Common myeloid progenitor, CD34-positive (primary cell): ENCODE measurements around the gene DNASE1L2.

ENCODE experiments used
- CTCF ChIA-PET: fragments of 350-600 bp; sonication (Branson Sonifier 250); formaldehyde crosslinking; loops from one replicate; lab custom pipeline; 2021; ENCODE audit warnings: antibody characterized with exemption; lab: Charles Lee
- POLR2A ChIA-PET: fragments of 350-600 bp; sonication (Branson Sonifier 250); formaldehyde crosslinking; loops from one replicate; lab custom pipeline; 2021; ENCODE audit warnings: antibody characterized with exemption; lab: Charles Lee
- DNase-seq, 3 donors: peaks; one replicate each; pipeline versions ENCODE4 v3.0.0 to v3.0.0-alpha.2; 2013
- H3K27ac ChIP-seq, 2 experiments: 1 replicate in 1 of 2; 2 replicates in 1 of 2; pipeline ENCODE4 v1.7.0; 2013; ENCODE audit warnings: inconsistent platforms in 2 of 2, low read length in 2 of 2, mild to moderate bottlenecking in 2 of 2, low read depth in 1 of 2, moderate library complexity in 1 of 2; ENCODE audit not compliant: severe bottlenecking in 2 of 2, insufficient read depth in 1 of 2, poor library complexity in 1 of 2
- H3K27me3 ChIP-seq, 5 experiments: replicated peaks in 2 of 5; 1 replicate in 3 of 5; 2 replicates in 2 of 5; pipeline versions ENCODE4 v1.6.1 to v1.7.0; 2013; ENCODE audit warnings: low read length in 4 of 5, mild to moderate bottlenecking in 2 of 5, moderate library complexity in 2 of 5, inconsistent platforms in 1 of 5; ENCODE audit not compliant: insufficient read depth in 5 of 5, control insufficient read depth in 4 of 5
- H3K36me3 ChIP-seq, 4 experiments: 1 replicate in 2 of 4; 2 replicates in 2 of 4; pipeline versions ENCODE4 v1.6.1 to v1.7.0; 2013; ENCODE audit warnings: low read length in 3 of 4, control low read depth in 1 of 4, mild to moderate bottlenecking in 1 of 4; ENCODE audit not compliant: control insufficient read depth in 4 of 4, insufficient read depth in 4 of 4
- H3K4me1 ChIP-seq, 4 experiments: 1 replicate in 3 of 4; 2 replicates in 1 of 4; pipeline versions ENCODE4 v1.6.1 to v1.7.1; 2013; ENCODE audit warnings: low read length in 3 of 4, mild to moderate bottlenecking in 3 of 4, control low read depth in 1 of 4, inconsistent platforms in 1 of 4, moderate library complexity in 1 of 4; ENCODE audit not compliant: control insufficient read depth in 4 of 4, insufficient read depth in 4 of 4; ENCODE audit errors: control extremely low read depth in 1 of 4
- H3K4me3 ChIP-seq, 7 experiments: 1 replicate in 4 of 7; 2 replicates in 3 of 7; pipeline versions ENCODE4 v1.5.1 to v1.7.0; 2013; ENCODE audit warnings: mild to moderate bottlenecking in 7 of 7, low read length in 6 of 7, moderate library complexity in 6 of 7, inconsistent platforms in 2 of 7, low read depth in 2 of 7, control low read depth in 1 of 7; ENCODE audit not compliant: insufficient read depth in 4 of 7, control insufficient read depth in 1 of 7; ENCODE audit errors: extremely low read depth in 1 of 7
- H3K9me3 ChIP-seq, 5 experiments: 1 replicate in 4 of 5; 2 replicates in 1 of 5; pipeline versions ENCODE4 v1.6.1 to v1.7.1; 2013; ENCODE audit warnings: low read length in 4 of 5, mild to moderate bottlenecking in 2 of 5, inconsistent platforms in 1 of 5, low read depth in 1 of 5, moderate library complexity in 1 of 5; ENCODE audit not compliant: control insufficient read depth in 4 of 5, insufficient read depth in 2 of 5; ENCODE audit errors: control extremely low read depth in 1 of 5
- WGBS: methylation state at CpG from one replicate; pipeline ENCODE4 v1.1.5; 2013; ENCODE audit not compliant: insufficient coverage; 5-methylcytosine and 5-hydroxymethylcytosine counted together

Gene DNASE1L2

DNA sequence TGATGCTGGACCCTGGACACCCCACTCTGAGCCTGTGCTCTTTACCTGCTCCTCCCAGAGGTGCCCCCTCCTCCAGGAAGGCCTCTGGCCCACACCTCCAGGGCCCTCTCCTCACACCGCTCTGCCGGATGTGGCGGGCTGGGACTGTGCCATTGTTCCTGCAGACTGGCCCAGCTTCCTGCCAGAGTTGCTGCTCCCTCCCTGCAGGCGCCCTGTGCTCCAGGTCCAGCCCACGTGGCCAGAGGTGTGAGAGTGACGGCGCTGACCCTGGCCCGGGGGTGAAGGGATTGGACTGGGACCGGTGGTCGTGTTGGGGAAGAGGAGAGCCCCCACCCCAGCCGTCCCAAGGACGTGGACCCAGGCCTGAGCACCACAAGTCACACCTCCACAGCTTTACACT is 7.2 kb upstream of the DNASE1L2 start:
- H3K27ac ChIP-seq: no peak overlapping the region
- 100% methylated on average over 3 of the region's 12 CpGs for WGBS
- no peaks in the 10 kb centered on the region for H3K9me3 ChIP-seq
- ChIA-PET CTCF (interaction anchor here (1.7 kb wide), 1 partner anchor 22 kb away, joined by 3 read pairs; the partner anchor contains the start of gene ECI1), POLR2A (interaction anchor here (0.7 kb wide), 1 partner anchor 9 kb away, joined by 3 read pairs; no protein-coding TSS in a partner anchor)
- no peak for DNase-seq
- no peaks in the 10 kb centered on the region for H3K27me3 ChIP-seq
- peaks cover 0 to 15% (median 11%) of the 10 kb centered on the region in 4 experiments for H3K4me1 ChIP-seq
- peaks cover 8 to 75% (median 43%) of the 10 kb centered on the region in 4 experiments for H3K36me3 ChIP-seq
- no peak overlapping the region for H3K4me3 ChIP-seq

GRCh38 chr16:2229632-2230250 is 6.5 kb upstream of the DNASE1L2 start:
- no peak for DNase-seq
- Histone ChIP-seq H3K4me3 (no peak overlapping the region), H3K36me3 (peaks cover 9 to 81% (median 48%) of the 10 kb centered on the region in 4 experiments), H3K27me3 (peaks cover 0 to 3% (median 0%) of the 10 kb centered on the region in 5 experiments), H3K9me3 (no peaks in the 10 kb centered on the region), H3K4me1 (peaks cover 0 to 9% (median 4%) of the 10 kb centered on the region in 4 experiments), H3K27ac (no peak overlapping the region)
- ChIA-PET CTCF (interaction anchor here (1.7 kb wide), 1 partner anchor 22 kb away, joined by 3 read pairs; the partner anchor contains the start of gene ECI1), POLR2A (interaction anchor here (0.7 kb wide), 1 partner anchor 9 kb away, joined by 3 read pairs; no protein-coding TSS in a partner anchor)
- WGBS: 94% methylated on average over 20 of the region's 23 CpGs

DNA sequence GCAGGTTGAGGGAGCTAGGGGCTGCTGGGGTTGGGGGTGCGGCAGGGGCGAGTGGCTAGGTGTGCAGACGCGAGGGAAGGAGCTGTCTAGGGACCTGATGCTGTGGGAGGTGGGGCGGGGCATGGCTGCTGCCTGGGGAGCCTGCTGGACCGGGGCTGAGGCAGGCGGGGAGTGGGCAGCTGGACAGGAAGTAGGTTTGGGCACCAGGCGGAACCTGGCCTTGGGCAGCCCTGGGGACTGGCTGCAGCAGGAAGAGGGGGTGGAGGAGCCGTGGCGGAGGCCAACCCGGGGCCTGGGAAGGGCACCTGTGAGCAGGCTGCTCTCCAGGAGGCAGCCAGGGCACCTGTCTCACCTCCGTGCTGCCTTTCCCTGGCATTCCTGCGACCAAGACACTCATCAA is 5.9 kb upstream of the DNASE1L2 start:
- Histone ChIP-seq H3K4me1 (peaks cover 0 to 6% (median 0%) of the 10 kb centered on the region in 4 experiments), H3K36me3 (peaks cover 9 to 87% (median 51%) of the 10 kb centered on the region in 4 experiments), H3K27me3 (peaks cover 0 to 9% (median 0%) of the 10 kb centered on the region in 5 experiments), H3K4me3 (no peak overlapping the region), H3K9me3 (no peaks in the 10 kb centered on the region), H3K27ac (no peak overlapping the region)
- DNase-seq: no peak
- 94% methylated on average over 9 of the region's 13 CpGs for WGBS
- CTCF ChIA-PET: interaction anchor here (1.5 to 1.7 kb wide), 2 partner anchors 21 to 36 kb away, joined by 3 read pairs; partner anchors contain the start of gene ECI1
- POLR2A ChIA-PET: no interaction called here

DNA sequence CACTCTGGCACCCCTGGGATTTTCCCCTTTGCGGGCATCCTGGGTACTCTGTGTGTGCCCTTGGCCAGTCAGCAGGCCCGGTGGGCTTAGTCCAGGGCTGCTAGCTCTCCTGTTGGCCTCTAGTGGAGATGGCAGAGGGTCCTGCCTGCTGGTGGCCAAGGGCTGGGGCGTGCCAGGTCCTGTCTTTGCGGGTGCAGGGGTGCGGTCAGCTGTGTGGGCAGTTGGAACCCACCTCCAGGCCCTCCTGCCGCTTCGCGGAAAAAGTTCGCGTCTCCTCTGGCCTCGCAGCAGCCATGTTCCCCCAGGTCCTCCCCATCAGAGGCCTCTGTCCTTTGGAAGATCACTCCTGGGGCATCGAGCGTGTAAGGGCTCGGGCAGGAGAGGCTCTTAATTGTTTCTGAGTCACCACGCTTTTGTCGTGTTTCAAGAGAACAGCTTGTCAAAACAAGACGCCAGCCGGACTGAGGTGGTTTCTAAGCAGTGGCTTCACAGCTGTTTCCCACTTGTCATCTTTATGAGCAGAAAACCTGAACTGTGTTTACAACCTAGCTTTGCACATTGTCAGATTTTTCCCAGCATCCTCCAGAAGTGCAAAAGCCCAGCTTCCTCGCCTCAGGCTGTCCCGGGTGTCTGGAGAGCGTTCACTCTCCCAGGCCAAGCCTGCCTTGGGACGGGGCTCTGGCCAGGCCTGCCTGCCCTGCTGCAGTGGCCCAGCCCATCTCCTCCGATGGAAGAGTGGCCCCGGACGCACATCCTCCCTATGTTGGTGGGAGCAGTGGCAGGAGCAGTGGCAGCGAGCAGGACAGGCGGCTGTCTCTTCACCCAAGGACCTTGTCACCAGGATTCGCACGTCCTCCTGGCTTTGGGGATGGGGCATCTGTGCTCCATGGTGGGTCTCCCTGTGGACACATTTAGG is 5.0 kb upstream of the DNASE1L2 start:
- no peak overlapping the region for H3K4me3 ChIP-seq
- peaks cover 0 to 2% (median 1%) of the 10 kb centered on the region in 4 experiments for H3K4me1 ChIP-seq
- H3K27me3 ChIP-seq: peaks cover 0 to 17% (median 5%) of the 10 kb centered on the region in 5 experiments
- WGBS: 97% methylated on average over 29 of the region's 29 CpGs
- CTCF ChIA-PET: interaction anchor here (0.6 to 1.5 kb wide), 2 partner anchors 22 to 37 kb away, joined by 3 read pairs; no protein-coding TSS in a partner anchor
- no peak overlapping the region for H3K27ac ChIP-seq
- peaks cover 9 to 87% (median 54%) of the 10 kb centered on the region in 4 experiments for H3K36me3 ChIP-seq
- H3K9me3 ChIP-seq: no peaks in the 10 kb centered on the region
- no peak for DNase-seq
- POLR2A ChIA-PET: no interaction called here

GRCh38 chr16:2232094-2232990 is 3.9 kb upstream of the DNASE1L2 start:
- H3K9me3 ChIP-seq: no peaks in the 10 kb centered on the region
- CTCF ChIA-PET: interaction anchor here (0.9 kb wide), 1 partner anchor 11 kb away, joined by 3 read pairs; no protein-coding TSS in a partner anchor
- H3K27me3 ChIP-seq: peaks cover 0 to 28% (median 10%) of the 10 kb centered on the region in 5 experiments
- H3K4me3 ChIP-seq: no peak overlapping the region
- POLR2A ChIA-PET: no interaction called here
- no peak overlapping the region for H3K27ac ChIP-seq
- H3K4me1 ChIP-seq: peaks cover 0 to 12% (median 5%) of the 10 kb centered on the region in 4 experiments
- no peak for DNase-seq
- H3K36me3 ChIP-seq: peaks cover 9 to 80% (median 50%) of the 10 kb centered on the region in 4 experiments
- 96% methylated on average over 37 of the region's 41 CpGs for WGBS

DNA sequence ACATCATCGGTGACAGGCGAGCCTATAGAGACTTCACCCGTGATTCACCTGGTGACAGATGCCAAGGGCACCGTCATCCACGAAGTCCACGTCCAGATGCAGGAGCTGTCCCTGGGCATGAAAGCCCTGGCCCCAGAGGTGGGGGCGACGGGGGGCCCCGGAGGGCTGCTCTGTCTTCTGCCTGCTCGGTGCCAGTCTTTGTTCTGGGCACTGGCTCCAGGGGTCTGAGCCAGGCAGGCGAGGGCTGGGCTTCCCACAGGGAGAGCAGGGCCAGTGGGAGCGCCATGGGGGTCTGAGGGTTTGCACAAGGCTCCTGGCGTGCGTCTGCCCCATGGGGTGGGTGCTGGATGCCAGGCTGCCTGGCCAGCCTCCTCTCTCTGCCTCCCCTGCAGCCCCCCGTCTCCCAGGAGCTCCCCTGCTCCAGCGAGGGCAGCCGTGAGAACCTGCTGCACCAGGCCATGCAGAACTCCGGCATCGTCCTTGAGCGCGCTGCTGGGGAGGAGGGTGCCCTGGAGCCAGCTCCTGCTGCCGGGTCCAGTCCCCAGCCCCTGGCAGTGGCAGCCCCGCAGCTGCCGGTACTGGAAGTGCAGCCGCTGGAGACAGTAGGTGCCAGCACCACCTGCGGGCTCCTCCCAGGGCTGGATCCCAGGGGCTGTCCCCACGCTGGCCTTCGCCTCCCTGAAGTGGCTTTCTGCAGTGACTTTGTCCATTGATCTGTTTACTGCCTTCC is 3.0 kb upstream of the DNASE1L2 start:
- Histone ChIP-seq H3K27ac (no peak overlapping the region), H3K4me1 (peaks cover 0 to 18% (median 8%) of the 10 kb centered on the region in 4 experiments), H3K36me3 (peaks cover 9 to 76% (median 48%) of the 10 kb centered on the region in 4 experiments), H3K27me3 (peaks cover 0 to 37% (median 10%) of the 10 kb centered on the region in 5 experiments), H3K9me3 (no peaks in the 10 kb centered on the region), H3K4me3 (no peak overlapping the region)
- no peak for DNase-seq
- 97% methylated on average over 20 of the region's 28 CpGs for WGBS
- CTCF ChIA-PET: no interaction called here
- POLR2A ChIA-PET: no interaction called here
